HepG2 (cell line): ENCODE results near the gene PDSS2. TPM values are rescaled to one million over a fixed set of nuclear protein-coding genes. Genes with fewer than 3 reads are reported as not detected.
A peak's percentile ranks its signal among the peaks of the same experiment; 100 is the strongest.

Experiments
- ARHGAP35 ChIP-seq: sonication (generic); formaldehyde crosslinking; IDR thresholded peaks from 2 replicates; pipeline ENCODE4 v1.9.0; 2022; ENCODE audit warnings: mild to moderate bottlenecking, inconsistent platforms, moderate library complexity, missing genetic modification reagents, borderline replicate concordance
- CBX5 ChIP-seq: sonication (generic); formaldehyde crosslinking; IDR thresholded peaks from 2 replicates; pipeline ENCODE4 v1.4.0; 2020; ENCODE audit warnings: missing genetic modification reagents, borderline replicate concordance
- FOXK2 ChIP-seq: fragments of 450-650 bp; IDR thresholded peaks from 2 replicates; pipeline ENCODE4 v1.6.1; 2016
- KLF16 ChIP-seq, 2 experiments: sonication (generic) in 1 of 2; formaldehyde crosslinking in 1 of 2; IDR thresholded peaks; 2 replicates each; pipeline versions ENCODE4 v1.6.1 to v1.8.0; 2016 to 2023; ENCODE audit warnings: missing genetic modification reagents in 2 of 2, missing compliant biosample characterization in 1 of 2
- NFRKB ChIP-seq: fragments of 450-650 bp; IDR thresholded peaks from 2 replicates; pipeline ENCODE4 v1.6.1; 2017
- PCBP1 ChIP-seq: fragments of 200-400 bp; formaldehyde crosslinking; IDR thresholded peaks from 2 replicates; pipeline ENCODE4 v1.6.1; 2017; ENCODE audit warnings: mild to moderate bottlenecking, low read depth, low read length, borderline replicate concordance
- ZBTB10 ChIP-seq: sonication (generic); formaldehyde crosslinking; IDR thresholded peaks from 2 replicates; pipeline ENCODE4 v1.4.0; 2020; ENCODE audit warnings: missing genetic modification reagents, borderline replicate concordance
- ZBTB3 ChIP-seq: sonication (generic); formaldehyde crosslinking; IDR thresholded peaks from 2 replicates; pipeline ENCODE4 v1.4.0; 2020; ENCODE audit warnings: low read depth, mild to moderate bottlenecking, moderate library complexity, missing genetic modification reagents, borderline replicate concordance
- ZBTB42 ChIP-seq: sonication (generic); formaldehyde crosslinking; IDR thresholded peaks from 2 replicates; pipeline ENCODE4 v1.5.0; 2020; ENCODE audit warnings: mild to moderate bottlenecking, missing genetic modification reagents
- ZBTB8A ChIP-seq: sonication (generic); formaldehyde crosslinking; IDR thresholded peaks from 2 replicates; pipeline ENCODE4 v1.4.0; 2020; ENCODE audit warnings: mild to moderate bottlenecking, low read depth, missing genetic modification reagents, borderline replicate concordance
- ZFP36L1 ChIP-seq: sonication (generic); formaldehyde crosslinking; IDR thresholded peaks from 2 replicates; pipeline ENCODE4 v1.8.0; 2022; ENCODE audit warnings: mild to moderate bottlenecking, missing genetic modification reagents, moderate library complexity
- ZFP91 ChIP-seq: sonication (generic); formaldehyde crosslinking; IDR thresholded peaks from 2 replicates; pipeline ENCODE4 v1.9.0; 2022; ENCODE audit warnings: missing genetic modification reagents, mild to moderate bottlenecking, borderline replicate concordance
- ZFYVE20 ChIP-seq: sonication (generic); formaldehyde crosslinking; IDR thresholded peaks from 2 replicates; pipeline ENCODE4 v1.8.0; 2023; ENCODE audit warnings: low read depth, mild to moderate bottlenecking, moderate library complexity, missing genetic modification reagents, borderline replicate concordance
- ZNF180 ChIP-seq: sonication (generic); formaldehyde crosslinking; IDR thresholded peaks from 2 replicates; pipeline ENCODE4 v1.4.0; 2020; ENCODE audit warnings: low read depth, missing genetic modification reagents, borderline replicate concordance
- ZNF20 ChIP-seq: sonication (generic); formaldehyde crosslinking; IDR thresholded peaks from 2 replicates; pipeline ENCODE4 v1.4.0; 2020; ENCODE audit warnings: mild to moderate bottlenecking, moderate library complexity, missing genetic modification reagents
- ZNF253 ChIP-seq: sonication (generic); formaldehyde crosslinking; IDR thresholded peaks from 2 replicates; pipeline ENCODE4 v1.8.0; 2022; ENCODE audit warnings: mild to moderate bottlenecking, missing genetic modification reagents, borderline replicate concordance
- ZNF264 ChIP-seq: sonication (generic); formaldehyde crosslinking; IDR thresholded peaks from 2 replicates; pipeline ENCODE4 v1.4.0; 2020; ENCODE audit warnings: missing genetic modification reagents
- ZNF615 ChIP-seq: sonication (generic); formaldehyde crosslinking; IDR thresholded peaks from 2 replicates; pipeline ENCODE4 v1.5.0; 2020; ENCODE audit warnings: mild to moderate bottlenecking, missing genetic modification reagents, borderline replicate concordance
- ZNF746 ChIP-seq: sonication (generic); formaldehyde crosslinking; IDR thresholded peaks from 2 replicates; pipeline ENCODE4 v1.8.0; 2022; ENCODE audit warnings: mild to moderate bottlenecking, missing genetic modification reagents
- ZNF772 ChIP-seq: sonication (generic); formaldehyde crosslinking; IDR thresholded peaks from 2 replicates; pipeline ENCODE4 v1.5.0; 2020; ENCODE audit warnings: mild to moderate bottlenecking, missing genetic modification reagents
- polyA plus RNA-seq, 8 experiments: library from polyadenylated mRNA; depleted of rRNA in 3 of 8; stranded (reverse) in 7 of 8; unstranded in 1 of 8; fragments of >200 nt; fragmentation: Illumina TruSeq in 4 of 8; extraction: Trizol in 4 of 8; gene quantifications; 2 replicates each; pipeline versions ENCODE4 v1.2.1 to v1.2.3, GENCODE V29; 2011 to 2016; ENCODE audit warnings: low read depth in 4 of 8, missing spikeins in 1 of 8, mixed read lengths in 1 of 8; ENCODE audit not compliant: insufficient read depth in 1 of 8
- total RNA-seq, 5 experiments: library from RNA; depleted of rRNA; stranded (reverse); fragments of >200 nt; fragmentation: Illumina TruSeq; extraction: Trizol; gene quantifications; 2 replicates each; pipeline ENCODE4 v1.2.3, GENCODE V29; 2016; ENCODE audit warnings: low read depth in 1 of 5
- TF ChIP-seq, protein P1 (sequence below): IDR thresholded peaks from 2 replicates; pipeline ENCODE4 v1.6.1; 2016; ENCODE audit warnings: low read depth, borderline replicate concordance
- TF ChIP-seq, protein P2 (sequence below): sonication (generic); formaldehyde crosslinking; conservative IDR thresholded peaks from 2 replicates; pipeline ENCODE4 v1.5.0; 2020; ENCODE audit warnings: missing genetic modification reagents

Gene PDSS2
- total and polyA plus RNA-seq, 2 of the 13 experiments (the other 11 are each of a cell fraction or from before 2014, with no cell fraction given): 16.2 to 17.0 TPM

GRCh38 chr6:107459283-107460082, at the start of gene PDSS2 (continued):
- TF ChIP-seq ZFP91 (CRISPR knock-in tag): peak; percentile 84
- peak; percentile 47 for TF ChIP-seq ZNF772 (CRISPR knock-in tag)
- no peak for TF ChIP-seq PCBP1
- TF ChIP-seq FOXK2: peak; percentile 49; the same call in 1 of the 2 replicates
- 0 out of 2 replicates have a peak, but pooled peaks have one; percentile 28 for TF ChIP-seq NFRKB
- peak; percentile 86 for TF ChIP-seq ZNF264 (CRISPR knock-in tag)
- TF ChIP-seq ZBTB3 (CRISPR knock-in tag): peak; percentile 71; the same call in 1 of the 2 replicates
- TF ChIP-seq ZNF746: peak; percentile 60; the same call in 1 of the 2 replicates
- TF ChIP-seq ZFP36L1: no peak
- TF ChIP-seq ARHGAP35 (CRISPR knock-in tag): peak; percentile 69; the same call in 1 of the 2 replicates
- TF ChIP-seq, protein P1, sequence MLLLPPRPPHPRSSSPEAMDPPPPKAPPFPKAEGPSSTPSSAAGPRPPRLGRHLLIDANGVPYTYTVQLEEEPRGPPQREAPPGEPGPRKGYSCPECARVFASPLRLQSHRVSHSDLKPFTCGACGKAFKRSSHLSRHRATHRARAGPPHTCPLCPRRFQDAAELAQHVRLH (CRISPR knock-in tag): peak; percentile 92; the same call in 1 of the 2 replicates
- peak; percentile 69; the same call in 1 of the 2 replicates for TF ChIP-seq ZBTB42
- 0 out of 2 replicates have a peak, but pooled peaks have one; percentile 35 for TF ChIP-seq ZBTB8A
- TF ChIP-seq ZNF615 (CRISPR knock-in tag): no peak
- 0 out of 2 replicates have a peak, but pooled peaks have one; percentile 53 for TF ChIP-seq ZNF20 (CRISPR knock-in tag)
- TF ChIP-seq, protein P2, sequence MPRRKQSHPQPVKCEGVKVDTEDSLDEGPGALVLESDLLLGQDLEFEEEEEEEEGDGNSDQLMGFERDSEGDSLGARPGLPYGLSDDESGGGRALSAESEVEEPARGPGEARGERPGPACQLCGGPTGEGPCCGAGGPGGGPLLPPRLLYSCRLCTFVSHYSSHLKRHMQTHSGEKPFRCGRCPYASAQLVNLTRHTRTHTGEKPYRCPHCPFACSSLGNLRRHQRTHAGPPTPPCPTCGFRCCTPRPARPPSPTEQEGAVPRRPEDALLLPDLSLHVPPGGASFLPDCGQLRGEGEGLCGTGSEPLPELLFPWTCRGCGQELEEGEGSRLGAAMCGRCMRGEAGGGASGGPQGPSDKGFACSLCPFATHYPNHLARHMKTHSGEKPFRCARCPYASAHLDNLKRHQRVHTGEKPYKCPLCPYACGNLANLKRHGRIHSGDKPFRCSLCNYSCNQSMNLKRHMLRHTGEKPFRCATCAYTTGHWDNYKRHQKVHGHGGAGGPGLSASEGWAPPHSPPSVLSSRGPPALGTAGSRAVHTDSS (CRISPR knock-in tag): no peak
- 0 out of 2 replicates have a peak, but pooled peaks have one; percentile 53 for TF ChIP-seq ZNF253
- no peak for TF ChIP-seq ZFYVE20 (CRISPR knock-in tag)
- TF ChIP-seq CBX5 (CRISPR knock-in tag): peak; percentile 65
- TF ChIP-seq KLF16 (CRISPR knock-in tag; IDR thresholded peaks at IDR 0.05): peak; percentile 78 to 85; a peak in 2 of 4 replicates
- TF ChIP-seq ZBTB10 (CRISPR knock-in tag): 0 out of 2 replicates have a peak, but pooled peaks have one; percentile 52
- TF ChIP-seq ZNF180 (CRISPR knock-in tag): no peak
